Testis (tissue), 3 donors: ENCODE measurements around the gene ITGA6. TPM values are rescaled to one million over a fixed set of nuclear protein-coding genes. Genes with fewer than 3 reads are reported as not detected.

Experiments used
- DNase-seq: peaks from one replicate; pipeline ENCODE4 v3.0.0-alpha.2; 2019
- H3K27ac ChIP-seq, 2 donors: fragments of 200-600 bp; sonication (generic); one replicate each; pipeline ENCODE4 v1.5.1; 2019
- H3K27me3 ChIP-seq: fragments of 200-600 bp; sonication (generic); one replicate; pipeline ENCODE4 v1.5.1; 2019
- H3K36me3 ChIP-seq: fragments of 200-600 bp; sonication (generic); one replicate; pipeline ENCODE4 v1.5.1; 2017; ENCODE audit warnings: low read depth; ENCODE audit errors: missing control alignments
- H3K4me1 ChIP-seq: fragments of 200-600 bp; sonication (generic); one replicate; pipeline ENCODE4 v1.5.1; 2019
- H3K4me3 ChIP-seq, 2 donors: fragments of 200-600 bp; sonication (generic); one replicate each; pipeline ENCODE4 v1.5.1; 2017 to 2019
- H3K9me3 ChIP-seq: fragments of 200-600 bp; sonication (generic); one replicate; pipeline ENCODE4 v1.5.1; 2017
- POLR2A ChIP-seq: fragments of 450-650 bp; IDR thresholded peaks from one replicate; pipeline ENCODE4 v1.6.1; 2017; ENCODE audit warnings: antibody characterized with exemption, mild to moderate bottlenecking, moderate library complexity
- WGBS, 2 donors: methylation state at CpG; one replicate each; pipeline ENCODE4 v1.1.5; 2018; 5-methylcytosine and 5-hydroxymethylcytosine counted together
- intact Hi-C: fragments of 100-400 bp; cut with DNase I; formaldehyde crosslinking; loops from one replicate; pipeline ENCODE4 v1.15.1; 2023; ENCODE audit warnings: low total_unique reads
- polyA plus RNA-seq: library from polyadenylated mRNA; stranded (reverse); fragments of 350-450 nt; fragmentation: Illumina TruSeq; extraction: RNeasy Lipid Tissue Mini Kit (QIAGEN cat#74804); gene quantifications from one replicate; pipeline ENCODE4 v1.2.3, GENCODE V29; 2014; ENCODE audit warnings: low read depth, low replicate concordance; ENCODE audit not compliant: insufficient read depth
- total RNA-seq, 2 donors: library from RNA; depleted of rRNA; stranded (reverse); fragments of >200 nt; gene quantifications; one replicate each; pipeline ENCODE4 v1.2.3, GENCODE V29; 2016
- TF ChIP-seq, protein P1 (sequence below), 3 experiments: fragments of 450-650 bp in 2 of 3; fragments of 200-600 bp in 1 of 3; sonication (generic) in 1 of 3; IDR thresholded peaks; one replicate each; pipeline ENCODE4 v1.5.1; 2016 to 2019; ENCODE audit warnings: antibody characterized with exemption in 3 of 3, mild to moderate bottlenecking in 2 of 3, moderate library complexity in 1 of 3

ITGA6 gene
- total and polyA plus RNA-seq, 3 donors from 2014 or later: 57.5 to 232 (median 166) TPM

DNA sequence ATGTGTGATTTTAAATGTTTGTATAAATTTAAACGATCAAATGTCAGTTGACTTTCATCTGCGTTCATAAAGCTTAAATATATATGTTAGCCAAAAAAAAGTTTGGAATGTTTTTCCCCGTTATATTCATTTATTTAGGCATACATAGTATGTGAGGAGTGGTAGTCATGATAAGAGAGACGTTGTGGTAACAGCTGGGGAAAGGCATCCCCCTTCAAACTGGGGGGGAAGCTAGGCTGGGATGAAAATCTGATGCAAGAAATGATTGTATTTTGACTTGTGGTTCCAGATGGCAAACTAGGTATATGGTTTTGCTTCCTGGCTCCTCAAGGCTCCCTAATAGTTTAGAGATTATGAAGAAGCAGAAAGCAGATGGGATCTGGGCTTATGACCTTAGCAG, 30.1 kb downstream of the ITGA6 start:
- Histone ChIP-seq H3K27ac (peak overlapping the region in 1 of 2 donors; percentile 74), H3K36me3 (no peaks in the 10 kb centered on the region), H3K27me3 (no peaks in the 10 kb centered on the region), H3K4me3 (no peak overlapping the region), H3K9me3 (no peaks in the 10 kb centered on the region), H3K4me1 (peaks cover 32% of the 10 kb centered on the region)
- intact Hi-C loops: no loop called here
- 80 to 83% methylated on average over 4 of the region's 4 CpGs for WGBS, 2 donors
- no peak for DNase-seq
- TF ChIP-seq POLR2A: no peak
- TF ChIP-seq, protein P1, sequence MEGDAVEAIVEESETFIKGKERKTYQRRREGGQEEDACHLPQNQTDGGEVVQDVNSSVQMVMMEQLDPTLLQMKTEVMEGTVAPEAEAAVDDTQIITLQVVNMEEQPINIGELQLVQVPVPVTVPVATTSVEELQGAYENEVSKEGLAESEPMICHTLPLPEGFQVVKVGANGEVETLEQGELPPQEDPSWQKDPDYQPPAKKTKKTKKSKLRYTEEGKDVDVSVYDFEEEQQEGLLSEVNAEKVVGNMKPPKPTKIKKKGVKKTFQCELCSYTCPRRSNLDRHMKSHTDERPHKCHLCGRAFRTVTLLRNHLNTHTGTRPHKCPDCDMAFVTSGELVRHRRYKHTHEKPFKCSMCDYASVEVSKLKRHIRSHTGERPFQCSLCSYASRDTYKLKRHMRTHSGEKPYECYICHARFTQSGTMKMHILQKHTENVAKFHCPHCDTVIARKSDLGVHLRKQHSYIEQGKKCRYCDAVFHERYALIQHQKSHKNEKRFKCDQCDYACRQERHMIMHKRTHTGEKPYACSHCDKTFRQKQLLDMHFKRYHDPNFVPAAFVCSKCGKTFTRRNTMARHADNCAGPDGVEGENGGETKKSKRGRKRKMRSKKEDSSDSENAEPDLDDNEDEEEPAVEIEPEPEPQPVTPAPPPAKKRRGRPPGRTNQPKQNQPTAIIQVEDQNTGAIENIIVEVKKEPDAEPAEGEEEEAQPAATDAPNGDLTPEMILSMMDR (IDR thresholded peaks at IDR 0.05): no peak

GRCh38 chr2:172458561-172459124, 31.3 kb downstream of the ITGA6 start:
- Histone ChIP-seq H3K9me3 (no peaks in the 10 kb centered on the region), H3K27me3 (no peaks in the 10 kb centered on the region), H3K36me3 (no peaks in the 10 kb centered on the region), H3K4me3 (no peak overlapping the region), H3K27ac (peak overlapping the region; percentile 45 to 74), H3K4me1 (peaks cover 29% of the 10 kb centered on the region)
- DNase-seq: no peak
- intact Hi-C loops: no loop called here
- WGBS, 2 donors: 34 to 38% methylated on average over 4 of the region's 4 CpGs
- no peak for TF ChIP-seq POLR2A

DNA sequence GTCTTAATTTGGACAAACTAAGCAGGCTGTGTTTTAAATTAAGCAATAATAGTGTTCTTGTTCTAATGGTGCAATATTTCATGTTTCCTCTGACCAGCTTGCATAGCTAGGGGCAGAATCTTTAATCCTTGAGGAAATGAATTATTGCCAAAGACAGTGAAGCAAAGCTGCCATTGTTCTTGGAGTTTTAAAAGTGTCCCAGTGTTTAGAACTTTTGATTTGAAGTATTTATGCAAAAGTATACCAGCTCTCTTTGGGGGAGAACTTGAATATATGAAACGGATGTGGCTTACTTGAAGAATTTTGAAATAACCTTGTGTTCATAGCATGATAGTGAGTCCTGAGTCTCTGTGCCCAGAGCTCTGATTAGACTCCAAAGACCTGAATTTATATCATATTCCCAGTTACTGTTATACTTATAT, 33.4 kb downstream of the ITGA6 start:
- Histone ChIP-seq H3K36me3 (no peaks in the 10 kb centered on the region), H3K9me3 (no peaks in the 10 kb centered on the region), H3K27ac (peak overlapping the region in 1 of 2 donors; percentile 31), H3K27me3 (no peaks in the 10 kb centered on the region), H3K4me3 (no peak overlapping the region), H3K4me1 (peaks cover 32% of the 10 kb centered on the region)
- WGBS, 2 donors: 20 to 46% methylated on average over 1 of the region's 1 CpG
- no peak for DNase-seq
- intact Hi-C loops: loop anchor here (5.0 to 10.0 kb wide), 2 partner anchors 256 to 288 kb away; no protein-coding TSS in a partner anchor
- TF ChIP-seq, protein P1 (IDR thresholded peaks at IDR 0.05): no peak
- TF ChIP-seq POLR2A: no peak

- WGBS, 2 donors: 57 to 62% methylated on average over 8 to 11 of the region's 11 CpGs
- intact Hi-C loops: loop anchor here (5.0 to 10.0 kb wide), 2 partner anchors 257 to 289 kb away; no protein-coding TSS in a partner anchor
- Histone ChIP-seq H3K27me3 (no peaks in the 10 kb centered on the region), H3K4me3 (no peak overlapping the region), H3K4me1 (peaks cover 32% of the 10 kb centered on the region), H3K27ac (peak overlapping the region in 1 of 2 donors; percentile 31), H3K9me3 (no peaks in the 10 kb centered on the region), H3K36me3 (no peaks in the 10 kb centered on the region)
- TF ChIP-seq POLR2A: no peak
- TF ChIP-seq, protein P1 (IDR thresholded peaks at IDR 0.05): peak in 2 of 3 experiments; percentile 52 to 65
- peak; percentile 52 for DNase-seq
Measured at GRCh38 chr2:172461591-172462372, 34.4 kb downstream of the ITGA6 start.

DNA sequence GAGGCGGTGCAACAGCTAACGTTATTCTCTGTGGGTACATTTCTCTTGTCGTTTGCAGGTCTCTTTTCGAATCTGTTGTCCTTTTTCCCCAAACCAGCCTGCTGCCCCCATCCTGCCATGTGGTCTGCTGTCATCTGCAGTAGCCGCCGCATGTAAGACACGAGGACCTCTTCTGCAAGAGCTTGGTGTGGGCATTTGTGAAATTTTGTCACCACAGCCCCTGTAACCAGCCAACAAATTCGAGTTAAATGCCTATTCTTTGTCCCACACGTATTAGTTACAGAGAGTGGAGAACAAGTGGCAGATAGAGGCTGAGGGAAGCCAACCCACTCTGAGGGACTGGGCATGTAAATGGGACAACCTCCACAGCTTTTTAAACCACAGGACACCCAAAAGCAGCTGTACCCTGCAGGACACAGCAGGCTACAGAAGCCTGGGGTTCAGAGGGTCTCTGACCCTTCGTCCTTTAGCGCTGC, 35.0 kb downstream of the ITGA6 start:
- 73 to 78% methylated on average over 9 to 11 of the region's 11 CpGs for WGBS, 2 donors
- intact Hi-C loops: loop anchor here (5.0 to 10.0 kb wide), 2 partner anchors 258 to 290 kb away; no protein-coding TSS in a partner anchor
- no peak for TF ChIP-seq POLR2A
- TF ChIP-seq, protein P1 (IDR thresholded peaks at IDR 0.05): no peak
- Histone ChIP-seq H3K36me3 (no peaks in the 10 kb centered on the region), H3K4me3 (no peak overlapping the region), H3K27me3 (no peaks in the 10 kb centered on the region), H3K27ac (no peak overlapping the region), H3K4me1 (peaks cover 32% of the 10 kb centered on the region), H3K9me3 (no peaks in the 10 kb centered on the region)
- DNase-seq: no peak
